8988T (cell line): ENCODE measurements around the gene DHH.
"Not testable (repeated sequence)": the region's sequence is repeated elsewhere in the genome, so short reads cannot be mapped to it uniquely, and the experiment has no call there.

Source experiments
- DNase-seq: peaks from one replicate; pipeline ENCODE4 v3.0.0; 2011

DHH gene

DNA sequence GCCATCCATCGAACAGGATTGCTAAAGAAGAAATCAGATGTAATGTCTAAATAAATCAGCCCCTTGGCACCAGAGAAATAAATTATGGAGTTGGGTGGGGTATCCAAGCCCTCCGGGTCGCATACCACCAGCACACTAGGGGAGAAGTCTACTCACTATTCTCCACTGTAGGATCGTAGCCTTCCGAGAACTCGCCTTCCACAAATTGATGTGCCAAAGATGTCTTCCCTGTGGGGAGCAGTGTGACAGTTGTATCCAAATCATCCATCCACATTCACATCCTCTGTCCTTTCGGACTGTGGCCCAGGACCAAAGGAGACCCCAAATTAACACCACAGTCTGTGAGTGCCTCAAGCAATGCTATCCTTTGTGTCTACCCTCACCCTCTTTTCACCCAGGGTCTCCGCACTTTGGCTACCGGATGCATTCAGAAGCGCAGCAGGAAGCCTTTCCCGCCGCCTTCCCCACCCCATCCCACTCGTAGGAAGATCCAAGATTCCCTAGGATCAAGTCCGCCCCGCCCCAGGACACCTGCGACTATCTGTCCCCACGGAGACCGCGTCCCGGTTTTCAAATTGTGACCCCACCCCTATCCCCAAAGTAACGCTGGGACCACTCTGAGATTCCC, 25.6 kb downstream of the DHH start:
- DNase-seq: no peak

DNA sequence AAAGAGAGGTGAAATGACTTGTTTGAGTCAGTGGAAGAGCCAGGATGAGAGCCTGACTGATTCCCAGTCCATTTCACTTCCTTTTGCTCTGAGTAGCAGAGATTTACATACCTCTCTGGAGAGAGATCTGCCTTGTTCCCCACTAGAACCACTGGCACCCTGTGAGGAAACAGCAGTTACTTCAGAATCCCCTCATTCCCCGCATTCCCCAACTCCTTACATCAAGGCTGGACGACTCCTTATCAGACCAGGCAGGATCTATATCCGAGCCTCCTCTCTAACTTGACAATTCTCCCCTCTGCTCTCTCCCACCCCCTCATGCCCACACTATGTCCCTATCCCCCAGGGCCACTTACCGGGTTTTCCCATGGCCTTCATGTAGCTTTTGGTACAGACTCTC, 28.5 kb downstream of the DHH start:
- DNase-seq: no peak

- DNase-seq: no peak
Observed at GRCh38 chr12:49064767-49065152, 29.8 kb downstream of the DHH start.

GRCh38 chr12:49061916-49062315, 32.7 kb downstream of the DHH start:
- not testable (repeated sequence) for DNase-seq

GRCh38 chr12:49061157-49061650, 33.4 kb downstream of the DHH start:
- no peak for DNase-seq

GRCh38 chr12:49060237-49061156, 34.1 kb downstream of the DHH start, which contains the start of gene KMT2D:
KMT2D (minus strand) TSS chr12:49060794; CDS start chr12:49055324, 5,470 bp downstream.
- peak; percentile 97 for DNase-seq

DNA sequence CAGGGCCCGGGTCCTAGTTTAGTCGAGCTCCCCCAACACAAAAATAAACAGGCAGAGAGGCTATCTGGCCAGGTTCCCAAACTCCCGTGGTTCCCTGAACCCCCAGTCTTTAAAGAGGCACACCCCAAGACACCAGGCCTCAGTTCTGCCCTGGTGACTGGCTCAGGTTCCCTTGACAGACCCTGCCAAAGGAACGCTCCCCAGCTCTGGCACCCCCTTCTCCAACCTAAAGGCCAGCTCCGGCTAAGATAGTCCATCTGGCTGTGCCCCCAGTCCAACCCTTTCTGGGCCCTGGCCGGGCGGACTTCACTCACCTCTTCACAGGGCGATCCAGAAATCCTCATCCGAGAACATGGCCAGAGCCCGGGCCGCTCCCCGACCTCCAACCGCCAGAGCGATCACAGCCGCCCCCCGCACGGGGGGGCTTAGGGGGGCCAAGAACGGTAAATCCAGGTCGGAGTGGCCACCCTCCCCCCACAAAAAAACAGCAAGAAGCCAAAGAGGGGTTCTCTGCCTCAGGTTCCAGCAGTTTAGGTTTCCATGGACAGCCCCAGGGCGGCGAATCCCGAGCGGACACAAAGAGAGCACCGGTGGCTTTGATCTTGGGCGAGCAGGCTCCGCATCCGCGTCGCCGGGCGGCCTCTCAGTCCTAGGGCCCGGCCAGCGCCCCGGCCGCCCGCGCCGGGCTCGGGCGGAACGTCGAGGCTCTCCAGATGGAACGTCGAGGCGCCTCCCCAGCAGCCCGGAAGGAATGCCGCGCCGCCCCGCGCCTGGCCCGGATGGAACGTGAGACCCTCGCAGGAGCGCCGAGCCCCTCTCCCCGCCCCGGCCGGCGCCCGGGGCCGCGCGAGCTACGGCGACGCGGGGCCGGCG, 35.1 kb downstream of the DHH start:
- DNase-seq: no peak

- DNase-seq: no peak
Observed at GRCh38 chr12:49059045-49059298, 35.6 kb downstream of the DHH start.

- no peak for DNase-seq
Observed at GRCh38 chr12:49058366-49059044, 36.1 kb downstream of the DHH start.

- DNase-seq: no peak
Observed at GRCh38 chr12:49057888-49058287, 36.7 kb downstream of the DHH start.

DNA sequence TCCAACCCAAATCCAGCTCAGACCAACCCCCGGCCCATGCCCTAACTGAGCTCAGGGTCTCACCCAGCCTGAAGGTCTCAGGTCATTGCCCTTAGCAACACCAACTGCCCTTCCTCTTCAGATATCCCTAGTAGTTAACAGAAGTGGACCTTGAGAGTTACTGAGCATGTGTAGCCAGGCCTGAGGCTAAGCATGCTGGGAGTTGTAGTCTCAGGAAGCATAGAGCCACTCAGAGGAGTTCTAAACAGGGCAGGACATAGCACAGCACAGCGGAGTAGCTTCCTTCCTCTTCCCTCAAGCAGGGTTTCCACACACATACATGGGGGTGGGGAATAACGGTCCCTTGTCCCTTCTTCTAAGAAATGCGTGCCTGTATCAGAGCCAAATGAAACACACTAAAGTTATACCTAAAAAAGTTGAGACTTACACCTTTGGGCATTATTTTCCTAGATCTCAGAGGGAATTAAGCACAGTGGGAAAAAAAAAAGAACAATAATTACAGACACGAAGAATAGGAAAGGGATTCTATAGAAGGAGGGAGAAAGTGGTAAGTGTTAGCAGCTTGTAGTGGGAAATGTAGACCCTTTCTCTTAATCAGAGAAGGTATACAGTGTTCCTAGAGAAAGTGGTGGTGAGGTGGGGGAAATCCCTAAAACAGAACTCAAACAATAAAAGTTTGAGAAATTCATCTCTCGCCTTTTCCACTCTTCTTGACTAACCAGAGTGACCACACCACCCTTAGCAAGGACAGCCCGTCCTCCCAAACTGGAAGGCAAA, 38.4 kb downstream of the DHH start:
- DNase-seq: peak; percentile 84

- no peak for DNase-seq
Observed at GRCh38 chr12:49055092-49055491, 39.5 kb downstream of the DHH start.

- peak; percentile 25 for DNase-seq
Observed at GRCh38 chr12:49054524-49054923, 40.1 kb downstream of the DHH start.

DNA sequence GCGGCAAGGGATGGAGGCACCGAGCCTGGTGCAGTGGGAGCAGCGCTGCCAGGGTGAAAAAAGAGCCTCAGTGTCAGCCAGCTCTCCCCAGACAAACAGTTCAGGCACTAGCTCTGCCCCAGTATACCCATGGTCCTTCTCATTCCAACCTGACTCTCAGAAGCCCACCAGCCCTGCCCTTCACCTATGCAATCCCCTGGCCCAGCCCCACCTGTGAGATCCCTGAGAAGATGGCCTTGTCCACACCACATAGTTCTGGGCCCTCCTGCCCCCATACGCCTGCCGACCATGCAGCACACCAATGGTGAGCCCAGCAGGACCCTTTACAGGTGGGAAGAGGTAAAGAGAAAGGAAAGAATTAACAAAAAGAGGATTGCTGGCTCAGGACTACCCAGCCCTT, 40.5 kb downstream of the DHH start:
- no peak for DNase-seq

GRCh38 chr12:49052451-49053208, 42.0 kb downstream of the DHH start:
- peak; percentile 39 for DNase-seq

GRCh38 chr12:49051777-49052438, 42.7 kb downstream of the DHH start:
- no peak for DNase-seq

DNA sequence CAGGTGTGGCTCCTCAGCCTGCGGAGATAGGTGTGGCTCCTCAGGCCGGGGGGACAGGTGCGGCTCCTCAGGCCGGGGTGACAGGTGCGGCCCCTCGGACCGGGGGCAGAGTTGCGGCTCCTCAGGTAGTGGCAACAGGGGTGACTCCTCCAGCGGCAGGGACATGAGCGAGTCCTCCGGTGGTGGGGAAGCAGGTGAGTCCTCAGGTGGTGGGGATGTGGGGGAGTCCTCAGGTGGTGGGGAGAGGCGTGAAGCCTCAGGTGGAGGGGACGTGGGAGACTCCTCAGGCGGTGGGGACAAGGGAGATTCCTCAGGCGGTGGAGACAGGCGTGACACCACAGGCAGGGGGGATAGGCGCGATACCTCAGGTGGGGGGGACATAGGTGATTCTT, 43.2 kb downstream of the DHH start:
- no peak for DNase-seq

- no peak for DNase-seq
Observed at GRCh38 chr12:49050507-49051372, 43.9 kb downstream of the DHH start.

GRCh38 chr12:49049566-49050224, 44.9 kb downstream of the DHH start:
- peak; percentile 96 for DNase-seq
